ENCODE results near the gene TMEM218.

Gene TMEM218

GRCh38 chr11:125079151-125079877, 32.1 kb downstream of the TMEM218 start:
- Mint-ChIP-seq H3K9me3 (no peaks in the 10 kb centered on the region), H3K4me3 (no peak overlapping the region), H3K36me3 (ENCODE audit: low read depth) (no peaks in the 10 kb centered on the region), H3K27ac (no peak overlapping the region), H3K27me3 (ENCODE audit: low read depth) (no peaks in the 10 kb centered on the region), H3K4me1 (no peaks in the 10 kb centered on the region)
- no peak for TF ChIP-seq CTCF (IDR thresholded peaks at IDR 0.05; ENCODE audit: unreplicated experiment in 3 of 3)

- no peaks in the 10 kb centered on the region for H3K4me1 Mint-ChIP-seq
- no peaks in the 10 kb centered on the region for H3K36me3 Mint-ChIP-seq (ENCODE audit: low read depth)
- no peaks in the 10 kb centered on the region for H3K9me3 Mint-ChIP-seq
These were observed 32.8 kb downstream of the TMEM218 start for GRCh38 chr11:125078516-125079140.

GRCh38 chr11:125078016-125078415, 33.4 kb downstream of the TMEM218 start:
- no peak overlapping the region for H3K27ac Mint-ChIP-seq
- H3K27me3 Mint-ChIP-seq (ENCODE audit: low read depth) = peaks cover 4% of the 10 kb centered on the region
- H3K4me3 Mint-ChIP-seq = no peak overlapping the region
- H3K9me3 Mint-ChIP-seq = no peaks in the 10 kb centered on the region
- H3K4me1 Mint-ChIP-seq = no peaks in the 10 kb centered on the region
- TF ChIP-seq CTCF (IDR thresholded peaks at IDR 0.05; ENCODE audit: unreplicated experiment in 3 of 3) = no peak
- H3K36me3 Mint-ChIP-seq (ENCODE audit: low read depth) = no peaks in the 10 kb centered on the region

More at GRCh38 chr11:125078516-125079140, 32.8 kb downstream of the TMEM218 start:
- TF ChIP-seq CTCF (IDR thresholded peaks at IDR 0.05; ENCODE audit: unreplicated experiment in 3 of 3) = no peak
- Mint-ChIP-seq H3K27ac (no peak overlapping the region), H3K4me3 (no peak overlapping the region), H3K27me3 (ENCODE audit: low read depth) (peaks cover 4% of the 10 kb centered on the region)

- no peak for TF ChIP-seq CTCF (IDR thresholded peaks at IDR 0.05; ENCODE audit: unreplicated experiment in 3 of 3)
- Mint-ChIP-seq H3K27ac (no peak overlapping the region), H3K9me3 (no peaks in the 10 kb centered on the region), H3K36me3 (ENCODE audit: low read depth) (no peaks in the 10 kb centered on the region), H3K4me1 (peaks cover 1% of the 10 kb centered on the region), H3K4me3 (no peak overlapping the region), H3K27me3 (ENCODE audit: low read depth) (peaks cover 5% of the 10 kb centered on the region)
These were observed 35.0 kb downstream of the TMEM218 start for GRCh38 chr11:125076378-125076945.

- no peak overlapping the region for H3K27ac Mint-ChIP-seq
- TF ChIP-seq CTCF (IDR thresholded peaks at IDR 0.05; ENCODE audit: unreplicated experiment in 3 of 3) = no peak
- no peaks in the 10 kb centered on the region for H3K36me3 Mint-ChIP-seq (ENCODE audit: low read depth)
- peaks cover 10% of the 10 kb centered on the region for H3K27me3 Mint-ChIP-seq (ENCODE audit: low read depth)
- H3K4me3 Mint-ChIP-seq = no peak overlapping the region
- H3K4me1 Mint-ChIP-seq = peaks cover 7% of the 10 kb centered on the region
- no peaks in the 10 kb centered on the region for H3K9me3 Mint-ChIP-seq
These were observed 35.5 kb downstream of the TMEM218 start for GRCh38 chr11:125075900-125076317.
